Activated naive CD4-positive, alpha-beta T cell treated with anti-CD3 and anti-CD28 coated beads, Interleukin-2, amount 10 ng/mL, durations not matched to agents 7 days and 5 days (primary cell): ENCODE measurements around the gene FHIP1A.

ENCODE experiments used
- CTCF ChIA-PET: fragments of 350-600 bp; sonication (Branson Sonifier 250); formaldehyde crosslinking; loops from one replicate; lab custom pipeline; 2021; ENCODE audit warnings: antibody characterized with exemption; lab: Charles Lee
- DNase-seq: peaks from one replicate; pipeline ENCODE4 v3.0.0-alpha.2; 2020
- H3K27ac Mint-ChIP-seq: one replicate; pipeline ENCODE4 v1.8.0; 2021; ENCODE audit warnings: mild to moderate bottlenecking, moderate library complexity, mixed read lengths
- H3K27me3 Mint-ChIP-seq: one replicate; pipeline ENCODE4 v1.8.0; 2021; ENCODE audit warnings: mild to moderate bottlenecking, mixed read lengths
- H3K36me3 Mint-ChIP-seq: one replicate; pipeline ENCODE4 v1.8.0; 2021; ENCODE audit warnings: mixed read lengths
- H3K4me1 Mint-ChIP-seq: one replicate; pipeline ENCODE4 v1.8.0; 2021; ENCODE audit warnings: mixed read lengths
- H3K4me3 Mint-ChIP-seq: one replicate; pipeline ENCODE4 v1.8.0; 2021; ENCODE audit warnings: mild to moderate bottlenecking, moderate library complexity, mixed read lengths
- H3K9me3 Mint-ChIP-seq: one replicate; pipeline ENCODE4 v1.8.0; 2021; ENCODE audit warnings: mixed read lengths

Gene FHIP1A

DNA sequence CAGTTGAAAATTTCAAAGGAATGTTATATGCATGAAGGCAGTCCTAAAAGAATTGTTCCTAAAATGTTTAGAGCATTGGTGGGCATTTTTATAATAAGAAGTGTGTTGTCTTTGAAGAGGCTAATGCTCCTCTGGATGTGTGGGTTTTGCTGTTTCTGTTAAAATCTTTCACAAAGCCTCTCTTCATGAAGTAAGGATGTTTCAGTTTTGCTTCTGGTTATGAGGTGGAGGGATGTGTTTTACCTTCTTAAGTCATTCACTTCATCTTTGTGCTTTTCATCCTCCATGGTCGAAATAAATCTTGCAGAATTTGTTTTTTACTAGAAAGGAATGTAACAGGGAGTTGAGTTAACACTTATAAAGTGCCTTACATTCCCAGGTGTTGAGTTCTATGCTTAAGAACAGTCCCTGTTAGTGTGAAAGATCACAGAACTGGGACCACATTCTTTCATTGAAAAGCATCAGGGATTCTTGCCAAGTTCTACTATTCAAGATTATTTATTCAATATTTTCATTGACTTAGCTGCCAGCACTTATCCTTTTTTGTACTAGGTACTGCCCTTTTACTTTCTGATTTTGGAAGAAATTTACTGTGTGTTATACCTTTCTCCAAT is 21.1 kb downstream of the FHIP1A start:
- CTCF ChIA-PET: no interaction called here
- Mint-ChIP-seq H3K27ac (no peak overlapping the region), H3K36me3 (no peaks in the 10 kb centered on the region), H3K4me3 (no peak overlapping the region), H3K4me1 (peaks cover 4% of the 10 kb centered on the region), H3K9me3 (no peaks in the 10 kb centered on the region), H3K27me3 (no peaks in the 10 kb centered on the region)
- no peak for DNase-seq

GRCh38 chr4:151430740-151431457 is 21.9 kb downstream of the FHIP1A start:
- CTCF ChIA-PET: interaction anchor here (0.7 kb wide), 2 partner anchors 114 to 1071 kb away, joined by 3 to 4 read pairs; no protein-coding TSS in a partner anchor
- Mint-ChIP-seq H3K9me3 (no peaks in the 10 kb centered on the region), H3K4me3 (no peak overlapping the region), H3K27me3 (no peaks in the 10 kb centered on the region), H3K27ac (no peak overlapping the region), H3K36me3 (no peaks in the 10 kb centered on the region), H3K4me1 (peaks cover 4% of the 10 kb centered on the region)
- no peak for DNase-seq

DNA sequence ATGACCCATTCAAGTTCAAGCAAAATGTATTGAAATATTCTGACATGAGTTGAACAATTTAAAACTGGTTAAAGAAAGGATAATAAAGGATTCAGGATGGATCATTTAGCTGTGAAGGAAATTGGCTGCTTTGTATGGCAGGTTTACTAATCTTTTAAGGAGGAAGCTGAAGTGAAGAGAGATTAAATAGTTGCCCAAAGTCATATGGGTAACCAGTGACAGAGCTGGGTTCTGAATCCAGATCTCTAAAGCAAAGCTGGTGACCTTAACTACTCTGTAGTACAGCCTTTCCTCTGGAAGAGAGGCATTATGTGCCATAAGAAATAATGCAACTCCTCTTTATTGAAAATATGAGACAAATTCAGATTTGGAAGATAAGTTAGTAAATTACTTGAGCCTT is 22.8 kb downstream of the FHIP1A start:
- no peak for DNase-seq
- H3K4me3 Mint-ChIP-seq: no peak overlapping the region
- H3K4me1 Mint-ChIP-seq: peaks cover 4% of the 10 kb centered on the region
- H3K27ac Mint-ChIP-seq: no peak overlapping the region
- H3K27me3 Mint-ChIP-seq: no peaks in the 10 kb centered on the region
- H3K9me3 Mint-ChIP-seq: no peaks in the 10 kb centered on the region
- no peaks in the 10 kb centered on the region for H3K36me3 Mint-ChIP-seq
- CTCF ChIA-PET: interaction anchor here (0.7 kb wide), 2 partner anchors 114 to 1070 kb away, joined by 3 to 4 read pairs; no protein-coding TSS in a partner anchor

DNA sequence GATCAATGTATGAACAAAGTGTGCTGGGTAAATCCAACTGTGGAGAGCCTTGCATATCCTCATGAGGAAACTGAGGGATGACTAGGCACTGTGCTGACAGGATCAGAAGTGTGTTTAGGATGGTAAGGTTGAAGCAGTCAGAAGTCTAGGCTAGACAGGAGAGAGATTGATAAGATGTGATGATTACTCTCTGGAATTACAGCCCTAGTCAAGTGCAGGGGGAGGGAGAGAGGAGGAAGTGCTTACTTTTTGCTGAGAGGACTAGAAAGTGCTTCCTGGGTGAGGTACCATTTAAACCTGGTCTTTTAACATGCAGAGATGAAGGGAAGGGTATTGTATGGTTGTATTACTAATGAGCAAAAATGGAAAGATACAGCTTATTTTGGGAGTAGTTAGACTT is 23.7 kb downstream of the FHIP1A start:
- H3K4me1 Mint-ChIP-seq: peaks cover 4% of the 10 kb centered on the region
- H3K9me3 Mint-ChIP-seq: no peaks in the 10 kb centered on the region
- no peak overlapping the region for H3K4me3 Mint-ChIP-seq
- no peaks in the 10 kb centered on the region for H3K27me3 Mint-ChIP-seq
- DNase-seq: no peak
- H3K36me3 Mint-ChIP-seq: no peaks in the 10 kb centered on the region
- no peak overlapping the region for H3K27ac Mint-ChIP-seq
- CTCF ChIA-PET: interaction anchor here (0.7 kb wide), 1 partner anchor 96 kb away, joined by 3 read pairs; no protein-coding TSS in a partner anchor

DNA sequence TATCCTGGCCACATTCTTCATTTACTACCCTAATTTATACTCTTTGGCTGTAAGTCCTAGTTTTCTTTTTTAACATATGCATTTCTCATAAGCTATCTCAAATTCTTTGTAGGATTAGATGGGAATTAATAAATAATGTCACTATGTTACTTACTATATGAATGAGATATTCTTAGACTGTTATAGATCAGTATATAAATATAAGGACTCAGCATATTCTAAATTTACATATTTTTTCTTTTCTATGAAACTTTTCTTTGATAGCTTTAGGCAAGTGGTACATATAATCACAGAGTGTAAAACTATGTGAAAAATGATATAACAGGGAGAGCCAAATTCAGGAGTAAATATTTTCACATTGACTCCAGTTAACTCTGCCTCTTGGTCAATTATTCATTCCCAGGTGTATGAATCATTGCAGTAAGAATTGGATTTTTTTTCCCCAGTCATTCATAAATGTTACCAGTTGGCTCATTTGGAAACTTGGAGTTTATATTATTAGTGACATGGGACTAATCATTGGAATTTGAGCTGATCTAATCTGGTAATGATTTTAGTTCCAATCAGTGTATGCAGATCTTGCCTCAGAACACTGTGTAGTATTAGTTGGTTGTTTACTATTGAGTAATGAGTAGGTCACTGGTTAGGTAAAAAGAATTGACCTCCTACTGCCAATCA is 25.3 kb downstream of the FHIP1A start:
- CTCF ChIA-PET: no interaction called here
- DNase-seq: no peak
- Mint-ChIP-seq H3K4me1 (peaks cover 4% of the 10 kb centered on the region), H3K27ac (no peak overlapping the region), H3K36me3 (no peaks in the 10 kb centered on the region), H3K9me3 (no peaks in the 10 kb centered on the region), H3K4me3 (no peak overlapping the region), H3K27me3 (no peaks in the 10 kb centered on the region)

GRCh38 chr4:151436093-151436518 is 27.1 kb downstream of the FHIP1A start:
- Mint-ChIP-seq H3K4me3 (no peak overlapping the region), H3K4me1 (no peaks in the 10 kb centered on the region), H3K9me3 (no peaks in the 10 kb centered on the region), H3K36me3 (no peaks in the 10 kb centered on the region), H3K27ac (no peak overlapping the region), H3K27me3 (no peaks in the 10 kb centered on the region)
- no peak for DNase-seq
- CTCF ChIA-PET: no interaction called here

GRCh38 chr4:151437505-151437904 is 28.5 kb downstream of the FHIP1A start:
- H3K4me3 Mint-ChIP-seq: no peak overlapping the region
- CTCF ChIA-PET: no interaction called here
- H3K27ac Mint-ChIP-seq: no peak overlapping the region
- H3K9me3 Mint-ChIP-seq: no peaks in the 10 kb centered on the region
- no peak for DNase-seq
- no peaks in the 10 kb centered on the region for H3K4me1 Mint-ChIP-seq
- H3K27me3 Mint-ChIP-seq: no peaks in the 10 kb centered on the region
- H3K36me3 Mint-ChIP-seq: no peaks in the 10 kb centered on the region

DNA sequence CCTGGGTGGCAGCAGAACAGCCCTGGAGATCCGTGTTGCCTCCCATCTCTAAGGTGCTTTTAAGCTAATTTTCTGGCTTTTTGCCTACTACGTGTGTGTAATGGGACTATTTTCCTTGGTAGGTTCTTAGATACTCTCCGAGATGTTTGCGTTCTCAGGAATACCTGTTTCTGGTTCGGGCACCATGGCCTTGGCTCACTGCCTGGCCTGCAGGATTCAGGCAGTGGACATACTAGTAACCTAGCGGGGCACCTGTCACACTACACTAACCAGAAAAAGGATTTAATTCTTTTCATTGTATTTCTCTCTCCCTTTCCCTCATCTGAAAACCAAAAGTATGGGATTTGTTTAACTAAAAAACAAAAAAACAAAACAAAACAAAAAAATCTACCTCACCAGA is 29.2 kb downstream of the FHIP1A start:
- no peak for DNase-seq
- Mint-ChIP-seq H3K27ac (no peak overlapping the region), H3K36me3 (no peaks in the 10 kb centered on the region), H3K4me3 (no peak overlapping the region), H3K9me3 (no peaks in the 10 kb centered on the region), H3K27me3 (peaks cover under 1% of the 10 kb centered on the region), H3K4me1 (no peaks in the 10 kb centered on the region)
- CTCF ChIA-PET: interaction anchor here (0.5 kb wide), 1 partner anchor 10 kb away, joined by 3 read pairs; no protein-coding TSS in a partner anchor

GRCh38 chr4:151439320-151439719 is 30.3 kb downstream of the FHIP1A start:
- Mint-ChIP-seq H3K27me3 (peaks cover 11% of the 10 kb centered on the region), H3K9me3 (no peaks in the 10 kb centered on the region), H3K4me3 (no peak overlapping the region), H3K4me1 (no peaks in the 10 kb centered on the region), H3K27ac (no peak overlapping the region), H3K36me3 (no peaks in the 10 kb centered on the region)
- no peak for DNase-seq
- CTCF ChIA-PET: no interaction called here

DNA sequence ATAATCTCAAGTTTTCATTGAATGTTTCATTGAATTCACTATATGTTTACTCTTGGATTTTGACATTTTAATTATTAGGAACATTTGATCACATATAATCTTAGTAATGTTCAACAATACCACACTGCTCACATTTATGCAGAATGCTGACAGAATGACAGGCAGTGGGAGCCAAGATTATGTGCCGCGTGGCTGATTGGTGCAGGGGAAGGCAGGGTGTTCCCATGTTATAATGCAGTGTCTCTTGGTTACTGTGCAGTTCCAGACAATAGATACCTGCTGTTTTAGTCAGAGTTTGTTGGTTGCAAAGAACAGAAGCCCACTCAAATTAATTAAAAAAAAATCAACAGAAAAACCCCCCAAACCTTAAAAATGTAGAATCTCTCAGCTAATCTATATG is 33.0 kb downstream of the FHIP1A start:
- H3K36me3 Mint-ChIP-seq: no peaks in the 10 kb centered on the region
- no peaks in the 10 kb centered on the region for H3K4me1 Mint-ChIP-seq
- no peak for DNase-seq
- no peaks in the 10 kb centered on the region for H3K9me3 Mint-ChIP-seq
- CTCF ChIA-PET: no interaction called here
- H3K27me3 Mint-ChIP-seq: peaks cover 11% of the 10 kb centered on the region
- no peak overlapping the region for H3K4me3 Mint-ChIP-seq
- H3K27ac Mint-ChIP-seq: no peak overlapping the region

DNA sequence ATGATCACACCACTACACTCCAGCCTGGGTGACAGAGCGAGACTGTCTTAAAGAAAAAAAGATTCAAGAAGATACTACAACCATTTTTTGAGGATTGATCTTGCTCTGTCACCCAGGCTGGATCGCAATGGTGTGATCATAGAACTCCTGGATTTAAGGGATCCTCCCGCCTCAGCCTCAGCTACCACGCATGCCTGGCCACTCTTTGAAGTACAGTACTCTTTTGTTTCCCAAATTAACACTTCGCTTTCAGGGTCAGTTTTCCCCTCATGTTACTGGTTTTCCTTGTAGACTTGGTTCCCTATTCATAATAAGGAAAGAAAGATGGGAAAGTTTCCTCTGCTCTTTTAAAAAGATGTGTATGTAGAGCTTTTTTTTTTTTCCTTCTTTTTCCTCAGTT is 34.3 kb downstream of the FHIP1A start:
- H3K36me3 Mint-ChIP-seq: no peaks in the 10 kb centered on the region
- H3K9me3 Mint-ChIP-seq: no peaks in the 10 kb centered on the region
- H3K4me1 Mint-ChIP-seq: no peaks in the 10 kb centered on the region
- CTCF ChIA-PET: no interaction called here
- no peak for DNase-seq
- no peak overlapping the region for H3K27ac Mint-ChIP-seq
- H3K27me3 Mint-ChIP-seq: peaks cover 11% of the 10 kb centered on the region
- no peak overlapping the region for H3K4me3 Mint-ChIP-seq

DNA sequence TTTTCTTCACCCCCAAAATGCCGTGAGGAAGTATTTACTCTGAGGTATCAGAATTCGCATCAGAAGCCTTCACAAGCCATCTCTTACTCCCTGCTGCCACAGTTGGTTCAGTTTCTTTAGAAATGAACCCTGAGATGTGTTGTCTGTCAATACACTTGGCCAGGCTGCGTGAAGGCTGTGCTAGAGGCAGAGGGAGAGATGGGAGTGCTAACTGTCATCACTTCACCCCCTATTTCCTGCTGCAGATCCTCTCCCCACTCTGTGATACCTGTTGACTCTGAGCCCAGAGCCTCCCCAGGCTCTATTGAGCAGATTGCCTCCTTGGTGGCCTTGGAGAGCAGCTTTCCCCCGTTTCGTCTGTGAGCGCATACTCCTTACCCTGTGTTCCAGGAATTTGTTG is 34.8 kb downstream of the FHIP1A start:
- Mint-ChIP-seq H3K9me3 (no peaks in the 10 kb centered on the region), H3K4me3 (no peak overlapping the region), H3K27me3 (peaks cover 11% of the 10 kb centered on the region), H3K36me3 (no peaks in the 10 kb centered on the region), H3K27ac (no peak overlapping the region), H3K4me1 (no peaks in the 10 kb centered on the region)
- CTCF ChIA-PET: no interaction called here
- DNase-seq: no peak

GRCh38 chr4:151446208-151446607 is 37.2 kb downstream of the FHIP1A start:
- CTCF ChIA-PET: no interaction called here

DNA sequence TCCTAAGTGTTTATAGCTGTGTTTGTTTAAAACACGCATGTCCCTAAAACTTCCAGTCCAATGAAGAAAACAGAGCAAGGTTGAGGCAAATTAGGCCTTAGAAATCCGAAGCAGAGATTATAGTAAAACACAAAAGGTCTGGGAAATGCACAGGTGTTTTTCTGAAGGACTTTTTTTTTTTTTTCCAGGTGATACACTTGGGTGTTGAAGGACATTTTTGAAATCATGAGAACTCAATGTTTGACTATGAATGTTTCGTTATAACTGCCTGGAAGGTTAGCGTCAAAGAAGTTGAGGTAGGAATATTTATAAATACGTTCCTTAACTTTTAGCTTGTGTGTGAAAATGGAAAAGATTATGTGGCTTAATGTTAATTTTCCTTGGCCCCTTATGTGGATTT is 45.5 kb downstream of the FHIP1A start:
- H3K27me3 Mint-ChIP-seq: peaks cover 8% of the 10 kb centered on the region
- CTCF ChIA-PET: no interaction called here
- H3K4me3 Mint-ChIP-seq: no peak overlapping the region
- H3K27ac Mint-ChIP-seq: no peak overlapping the region
- no peaks in the 10 kb centered on the region for H3K4me1 Mint-ChIP-seq
- H3K36me3 Mint-ChIP-seq: no peaks in the 10 kb centered on the region
- H3K9me3 Mint-ChIP-seq: no peaks in the 10 kb centered on the region
- no peak for DNase-seq

More at GRCh38 chr4:151446208-151446607, 37.2 kb downstream of the FHIP1A start:
- no peaks in the 10 kb centered on the region for H3K36me3 Mint-ChIP-seq
- no peaks in the 10 kb centered on the region for H3K9me3 Mint-ChIP-seq
- peaks cover 11% of the 10 kb centered on the region for H3K27me3 Mint-ChIP-seq
- no peak for DNase-seq
- no peaks in the 10 kb centered on the region for H3K4me1 Mint-ChIP-seq
- H3K4me3 Mint-ChIP-seq: no peak overlapping the region
- no peak overlapping the region for H3K27ac Mint-ChIP-seq
